ENCODE measurements around the gene HOXC6. TPM values are rescaled to one million over a fixed set of nuclear protein-coding genes. Genes with fewer than 3 reads are reported as not detected.

The HOXC6 gene
- total RNA-seq, 1 donor from 2014 or later: not detected

- DNase-seq (ENCODE audit: low read depth) (no peak), FAIRE-seq (no peak)
- TF ChIP-seq CTCF (IDR thresholded peaks at IDR 0.05; ENCODE audit: insufficient read depth, low read length, severe bottlenecking): no peak
- no peaks in the 10 kb centered on the region for H3K36me3 ChIP-seq (ENCODE audit: control insufficient read depth, insufficient read depth, low read length)
- peaks cover 71% of the 10 kb centered on the region for H3K27me3 ChIP-seq (ENCODE audit: control insufficient read depth, insufficient read depth, low read length)
- H3K4me3 ChIP-seq (ENCODE audit: low read depth, low read length): no peak overlapping the region
Measured at GRCh38 chr12:54033980-54034784, 5.9 kb downstream of the HOXC6 start.

DNA sequence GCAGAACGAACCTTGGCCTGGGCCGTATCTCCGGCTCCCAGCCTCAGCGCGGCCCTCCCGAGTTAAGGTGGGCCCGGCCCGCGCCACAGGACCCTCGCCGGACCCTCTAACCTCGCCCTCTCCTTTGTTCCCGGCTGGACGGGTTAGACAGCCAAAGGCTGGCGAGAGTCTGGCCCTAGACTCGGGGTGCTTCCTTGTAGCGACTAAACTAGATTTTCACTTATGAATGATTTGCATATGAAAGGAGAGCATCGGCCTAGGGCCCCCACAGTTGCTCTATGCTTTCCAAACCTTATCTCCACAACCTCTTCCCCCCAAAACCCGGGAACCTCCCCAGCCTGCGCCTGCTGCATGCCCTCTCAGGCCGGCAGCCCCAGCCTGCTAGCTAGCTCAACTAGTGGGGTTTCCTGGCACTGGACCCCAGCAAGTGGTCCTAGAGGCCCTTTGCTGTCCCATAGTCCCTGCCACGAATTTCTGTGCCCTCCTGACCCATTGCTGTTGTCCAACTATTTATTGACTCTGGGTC, 6.6 kb downstream of the HOXC6 start:
- DNase-seq (ENCODE audit: low read depth) (no peak), FAIRE-seq (no peak)
- no peak for TF ChIP-seq CTCF (IDR thresholded peaks at IDR 0.05; ENCODE audit: insufficient read depth, low read length, severe bottlenecking)
- Histone ChIP-seq H3K4me3 (ENCODE audit: low read depth, low read length) (no peak overlapping the region), H3K36me3 (ENCODE audit: control insufficient read depth, insufficient read depth, low read length) (no peaks in the 10 kb centered on the region), H3K27me3 (ENCODE audit: control insufficient read depth, insufficient read depth, low read length) (peaks cover 71% of the 10 kb centered on the region)

DNA sequence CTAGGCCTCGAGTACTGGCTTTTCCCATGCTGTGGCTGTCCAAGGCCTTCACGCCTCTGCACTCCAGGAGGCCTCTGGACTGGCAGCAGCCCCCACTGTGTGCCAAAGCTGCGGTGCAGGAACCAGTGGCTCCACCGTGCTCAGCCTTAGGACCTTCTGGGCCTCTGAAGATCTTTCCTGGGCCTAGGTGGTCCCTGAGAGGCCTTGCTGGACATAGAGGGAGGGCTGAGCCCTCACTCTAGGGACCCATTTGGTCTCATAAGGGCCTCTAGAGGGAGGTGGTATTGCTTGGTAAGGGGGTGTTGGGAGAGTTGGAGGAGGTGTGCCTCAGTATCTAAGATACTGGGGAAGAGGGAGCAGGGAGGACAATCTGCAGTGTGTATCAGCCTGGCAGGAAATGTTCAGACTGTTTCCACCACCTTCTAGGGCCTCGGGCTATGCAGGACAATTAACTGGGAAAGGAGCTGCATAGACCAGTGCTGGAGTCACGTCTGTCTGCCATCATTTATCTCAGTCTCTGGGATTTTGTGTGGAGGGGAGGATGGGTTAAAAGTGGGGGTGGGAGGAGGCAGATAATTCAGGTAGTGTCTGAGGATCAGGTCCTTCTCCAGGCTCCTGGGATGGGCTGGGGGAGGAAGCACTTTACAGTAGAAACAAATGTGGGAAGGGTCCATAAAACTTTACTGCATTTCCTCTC, 7.5 kb downstream of the HOXC6 start:
- Histone ChIP-seq H3K27me3 (ENCODE audit: control insufficient read depth, insufficient read depth, low read length) (peaks cover 68% of the 10 kb centered on the region), H3K4me3 (ENCODE audit: low read depth, low read length) (no peak overlapping the region), H3K36me3 (ENCODE audit: control insufficient read depth, insufficient read depth, low read length) (no peaks in the 10 kb centered on the region)
- TF ChIP-seq CTCF (IDR thresholded peaks at IDR 0.05; ENCODE audit: insufficient read depth, low read length, severe bottlenecking): no peak
- no peak for DNase-seq (ENCODE audit: low read depth)
- no peak for FAIRE-seq

DNA sequence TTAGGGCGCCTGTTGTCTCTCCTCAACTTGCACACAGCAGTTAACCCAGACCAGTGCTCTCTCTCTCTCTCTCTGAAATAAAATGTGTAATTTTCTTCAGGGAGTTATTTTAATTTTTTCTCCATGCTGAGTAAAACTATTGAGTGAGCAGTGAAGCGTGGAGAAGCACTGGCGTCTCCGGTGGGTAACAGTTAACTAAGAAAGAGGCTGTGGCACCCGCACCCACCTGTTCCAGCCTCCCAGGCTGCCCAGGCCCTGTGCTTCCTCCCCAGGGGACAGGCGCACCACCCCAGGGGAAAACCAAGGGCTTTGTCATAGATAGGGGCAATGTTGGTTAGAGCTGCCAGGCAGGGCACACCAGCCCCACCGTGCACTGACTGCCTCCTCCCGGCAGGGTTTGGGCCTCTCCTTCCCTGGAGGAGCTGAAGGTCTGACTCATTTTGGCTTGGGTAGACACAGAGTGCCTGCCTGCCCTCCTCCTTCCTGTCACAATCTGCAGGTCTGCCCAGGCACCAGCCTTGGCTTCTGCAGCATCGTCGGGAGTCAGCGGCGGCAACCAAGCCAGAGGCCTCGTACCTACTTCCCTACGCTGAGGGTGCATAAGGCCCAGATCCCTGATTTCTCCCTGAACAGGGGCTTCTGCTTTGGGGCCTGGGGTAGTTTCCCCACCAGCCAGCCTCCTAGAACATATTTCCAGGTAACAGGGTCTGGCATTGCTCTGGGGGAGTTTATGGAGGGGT, 8.6 kb downstream of the HOXC6 start:
- FAIRE-seq (no peak), DNase-seq (ENCODE audit: low read depth) (peak; percentile 15)
- Histone ChIP-seq H3K36me3 (ENCODE audit: control insufficient read depth, insufficient read depth, low read length) (no peaks in the 10 kb centered on the region), H3K4me3 (ENCODE audit: low read depth, low read length) (no peak overlapping the region), H3K27me3 (ENCODE audit: control insufficient read depth, insufficient read depth, low read length) (peaks cover 64% of the 10 kb centered on the region)
- no peak for TF ChIP-seq CTCF (IDR thresholded peaks at IDR 0.05; ENCODE audit: insufficient read depth, low read length, severe bottlenecking)

DNA sequence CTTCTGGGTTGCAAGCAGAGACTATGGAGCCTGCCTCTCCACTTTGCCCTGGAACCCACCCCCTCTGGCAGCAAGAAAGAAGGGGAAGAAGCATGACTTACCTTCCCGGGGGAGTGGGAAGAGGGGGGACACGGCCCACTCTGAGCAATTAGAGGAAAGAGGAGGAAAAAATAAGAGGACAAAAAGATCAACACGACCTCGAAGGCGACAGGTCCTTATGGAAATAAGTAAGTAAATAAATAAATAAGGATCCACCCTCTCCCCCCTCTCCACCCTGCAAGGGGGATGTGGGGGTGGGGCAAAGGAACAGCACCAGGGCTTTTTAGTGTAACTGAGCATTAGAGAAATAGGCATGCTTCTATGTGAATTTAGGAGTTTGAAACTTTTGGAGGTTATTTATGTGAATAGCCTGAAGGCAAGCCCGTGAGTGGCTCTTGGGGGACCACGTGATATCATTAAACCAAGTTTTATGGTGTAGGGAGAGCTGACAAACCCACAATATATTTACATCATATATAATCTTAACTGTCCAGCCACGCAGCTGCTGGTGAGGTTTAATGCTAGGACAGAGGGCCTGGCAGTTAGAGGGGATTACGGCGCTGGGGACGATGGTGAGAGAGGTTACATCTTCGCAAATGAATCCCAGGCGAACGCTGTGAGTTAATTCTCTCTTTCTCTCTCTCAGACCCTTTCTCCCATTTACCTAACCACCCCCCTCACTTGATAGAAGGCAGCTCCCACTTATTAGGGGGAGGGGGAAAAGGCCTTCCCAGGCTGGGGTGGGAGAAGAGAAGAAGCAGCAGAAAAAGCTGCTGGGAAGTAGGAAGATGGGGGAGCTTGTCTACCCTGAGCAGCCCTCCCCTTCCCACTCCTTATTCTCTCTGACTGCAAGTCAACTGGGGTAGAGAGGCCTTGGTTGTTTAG, 9.4 kb downstream of the HOXC6 start:
- no peak for DNase-seq (ENCODE audit: low read depth)
- Histone ChIP-seq H3K4me3 (ENCODE audit: low read depth, low read length) (no peak overlapping the region), H3K36me3 (ENCODE audit: control insufficient read depth, insufficient read depth, low read length) (no peaks in the 10 kb centered on the region), H3K27me3 (ENCODE audit: control insufficient read depth, insufficient read depth, low read length) (peaks cover 58% of the 10 kb centered on the region)
- no peak for FAIRE-seq
- no peak for TF ChIP-seq CTCF (IDR thresholded peaks at IDR 0.05; ENCODE audit: insufficient read depth, low read length, severe bottlenecking)
